ENCODE results near the gene FBXO3.

FBXO3 gene

GRCh38 chr11:33700063-33700501 lies 74.2 kb downstream of the FBXO3 start:
- DNase-seq = no peak

GRCh38 chr11:33699515-33700062 lies 74.7 kb downstream of the FBXO3 start:
- no peak for DNase-seq

- DNase-seq = no peak
Observed at GRCh38 chr11:33698921-33699320, 75.4 kb downstream of the FBXO3 start.

GRCh38 chr11:33697997-33698396 lies 76.3 kb downstream of the FBXO3 start:
- no peak for DNase-seq

GRCh38 chr11:33696931-33697638 lies 77.2 kb downstream of the FBXO3 start:
- no peak for DNase-seq

- no peak for DNase-seq
Observed at GRCh38 chr11:33696411-33696810, 77.9 kb downstream of the FBXO3 start.

- DNase-seq = no peak
Observed at GRCh38 chr11:33695051-33695566, 79.2 kb downstream of the FBXO3 start.

GRCh38 chr11:33694346-33695050 lies 79.8 kb downstream of the FBXO3 start:
- DNase-seq = no peak

- no peak for DNase-seq
Observed at GRCh38 chr11:33692541-33692940, 81.8 kb downstream of the FBXO3 start.

- no peak for DNase-seq
Observed at GRCh38 chr11:33692013-33692504, 82.3 kb downstream of the FBXO3 start.

- DNase-seq = no peak
Observed at GRCh38 chr11:33691066-33691864, 83.1 kb downstream of the FBXO3 start.
